Osteoblast (primary cell): ENCODE results near the gene RIMBP2. TPM values are rescaled to one million over a fixed set of nuclear protein-coding genes. Genes with fewer than 3 reads are reported as not detected.

ENCODE experiments used
- DNase-seq: peaks from one replicate; pipeline ENCODE4 v3.0.0; 2011; ENCODE audit warnings: low spot score, mixed read lengths; ENCODE audit not compliant: insufficient read length; ENCODE audit errors: missing footprints
- H2AFZ ChIP-seq: 2 replicates; pipeline ENCODE4 v1.6.0; 2011; ENCODE audit warnings: mild to moderate bottlenecking, low read length
- H3K27ac ChIP-seq: 2 replicates; pipeline ENCODE4 v1.5.1; 2011; ENCODE audit warnings: mild to moderate bottlenecking, low read depth, low read length, moderate library complexity
- H3K27me3 ChIP-seq: 2 replicates; pipeline ENCODE4 v1.6.0; 2012; ENCODE audit warnings: mild to moderate bottlenecking, control low read depth, inconsistent platforms, low read length, moderate library complexity; ENCODE audit not compliant: insufficient read depth
- H3K36me3 ChIP-seq: 2 replicates; pipeline ENCODE4 v1.5.1; 2011; ENCODE audit warnings: mild to moderate bottlenecking, low read length, control low read depth, moderate library complexity; ENCODE audit not compliant: insufficient read depth
- H3K4me1 ChIP-seq: 2 replicates; pipeline ENCODE4 v1.5.1; 2011; ENCODE audit warnings: mild to moderate bottlenecking, low read length, control low read depth, moderate library complexity; ENCODE audit not compliant: insufficient read depth
- H3K4me2 ChIP-seq: 2 replicates; pipeline ENCODE4 v1.6.0; 2011; ENCODE audit warnings: mild to moderate bottlenecking, low read length; ENCODE audit not compliant: insufficient read depth
- H3K4me3 ChIP-seq: fragments of 200-600 bp; sonication (generic); 3 replicates; pipeline ENCODE4 v1.5.1; 2012; ENCODE audit warnings: mild to moderate bottlenecking, low read length, inconsistent platforms; ENCODE audit not compliant: insufficient read depth
- H3K79me2 ChIP-seq: 2 replicates; pipeline ENCODE4 v1.6.0; 2012; ENCODE audit warnings: mild to moderate bottlenecking, low read length, control low read depth, inconsistent platforms; ENCODE audit not compliant: insufficient read depth
- H3K9me3 ChIP-seq: 2 replicates; pipeline ENCODE4 v1.5.1; 2011; ENCODE audit warnings: low read depth, low read length, control low read depth
- H4K20me1 ChIP-seq: 2 replicates; pipeline ENCODE4 v1.6.0; 2012; ENCODE audit warnings: mild to moderate bottlenecking, low read length, control low read depth; ENCODE audit not compliant: insufficient read depth
- CTCF ChIP-seq: IDR thresholded peaks from 2 replicates; pipeline ENCODE4 v1.5.1; 2011; ENCODE audit warnings: mild to moderate bottlenecking, low read depth, low read length, moderate library complexity; ENCODE audit errors: extremely low read depth
- total RNA-seq: library from RNA; depleted of rRNA; stranded (reverse); fragments of >200 nt; gene quantifications from 2 replicates; pipeline ENCODE4 v1.2.3, GENCODE V29; 2012

RIMBP2 gene
- total RNA-seq, 1 donor = not detected

DNA sequence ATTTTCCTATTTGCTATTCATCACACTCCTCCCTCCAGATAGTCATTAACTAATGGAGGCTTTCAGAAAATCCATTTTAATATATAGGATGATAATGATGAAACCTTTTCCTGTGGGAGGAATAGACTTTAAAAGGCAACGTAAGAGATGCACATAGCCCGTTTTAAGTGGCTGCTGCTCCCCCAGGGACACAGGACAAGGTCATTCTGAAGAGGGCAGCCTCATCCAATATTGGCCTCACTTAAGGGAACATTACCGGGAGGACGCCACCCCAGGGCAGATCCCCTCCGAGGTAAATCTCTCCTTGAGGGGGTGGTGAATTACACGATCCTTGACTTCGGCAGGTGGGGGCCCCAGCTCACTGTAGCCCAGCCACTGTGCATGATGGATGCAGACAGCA, 246.5 kb downstream of the RIMBP2 start:
- Histone ChIP-seq H3K4me1 (no peaks in the 10 kb centered on the region), H3K4me3 (no peak overlapping the region), H3K27me3 (no peaks in the 10 kb centered on the region), H3K4me2 (no peak overlapping the region), H3K36me3 (no peaks in the 10 kb centered on the region), H3K79me2 (no peaks in the 10 kb centered on the region), H3K27ac (no peak overlapping the region), H3K9me3 (peaks cover 1% of the 10 kb centered on the region), H4K20me1 (no peaks in the 10 kb centered on the region), H2AFZ (no peak overlapping the region)
- DNase-seq = no peak
- TF ChIP-seq CTCF = no peak

- H3K9me3 ChIP-seq = peaks cover 1% of the 10 kb centered on the region
- no peak overlapping the region for H2AFZ ChIP-seq
- DNase-seq = no peak
- H3K4me1 ChIP-seq = no peaks in the 10 kb centered on the region
- no peaks in the 10 kb centered on the region for H3K36me3 ChIP-seq
- no peak overlapping the region for H3K4me2 ChIP-seq
- H3K4me3 ChIP-seq = no peak overlapping the region
- no peak overlapping the region for H3K27ac ChIP-seq
- no peaks in the 10 kb centered on the region for H3K79me2 ChIP-seq
- H4K20me1 ChIP-seq = no peaks in the 10 kb centered on the region
- no peaks in the 10 kb centered on the region for H3K27me3 ChIP-seq
- TF ChIP-seq CTCF = no peak
Measured at GRCh38 chr12:130468700-130469245, 247.3 kb downstream of the RIMBP2 start.

GRCh38 chr12:130468186-130468585, 247.9 kb downstream of the RIMBP2 start:
- Histone ChIP-seq H2AFZ (no peak overlapping the region), H3K9me3 (peaks cover 1% of the 10 kb centered on the region), H3K27ac (no peak overlapping the region), H3K4me3 (no peak overlapping the region), H4K20me1 (no peaks in the 10 kb centered on the region), H3K27me3 (no peaks in the 10 kb centered on the region), H3K36me3 (no peaks in the 10 kb centered on the region), H3K4me1 (no peaks in the 10 kb centered on the region), H3K4me2 (no peak overlapping the region), H3K79me2 (no peaks in the 10 kb centered on the region)
- TF ChIP-seq CTCF = no peak
- DNase-seq = no peak

DNA sequence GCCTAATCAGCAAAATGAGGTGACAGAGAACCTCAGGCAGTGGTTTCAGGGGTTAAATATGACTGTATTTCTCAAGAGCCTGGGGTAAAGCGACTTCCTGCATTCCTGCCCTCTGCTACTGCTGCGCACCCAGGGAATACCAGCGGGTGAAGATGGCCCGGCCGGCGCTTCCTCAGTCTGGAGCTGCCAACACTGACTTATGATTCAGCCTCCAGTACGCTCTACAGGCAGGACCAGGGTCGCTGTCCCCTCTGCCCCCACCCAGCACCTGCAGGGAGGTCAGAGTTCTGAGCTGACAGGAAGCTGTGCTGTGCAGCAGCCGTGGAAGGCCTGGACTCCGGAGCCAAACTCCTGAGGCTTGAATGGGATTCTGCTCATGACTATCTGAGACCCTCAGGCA, 250.5 kb downstream of the RIMBP2 start:
- Histone ChIP-seq H3K27me3 (no peaks in the 10 kb centered on the region), H3K4me3 (no peak overlapping the region), H3K79me2 (no peaks in the 10 kb centered on the region), H3K36me3 (no peaks in the 10 kb centered on the region), H3K9me3 (no peaks in the 10 kb centered on the region), H3K27ac (no peak overlapping the region), H4K20me1 (no peaks in the 10 kb centered on the region), H3K4me2 (no peak overlapping the region), H2AFZ (no peak overlapping the region), H3K4me1 (no peaks in the 10 kb centered on the region)
- no peak for DNase-seq
- TF ChIP-seq CTCF = no peak
